ENCODE results near the gene CILP.

- no peak for TF ChIP-seq POLR2A (IDR thresholded peaks at IDR 0.05)
- no peak for TF ChIP-seq POLR2AphosphoS5 (IDR thresholded peaks at IDR 0.05)
- no peak for TF ChIP-seq CTCF (IDR thresholded peaks at IDR 0.05)
These were observed 47.1 kb downstream of the CILP start for GRCh38 chr15:65164139-65164538.

Measured in stomach (tissue), 4 donors.